ENCODE measurements around the gene SLC9A9. TPM values are rescaled to one million over a fixed set of nuclear protein-coding genes. Genes with fewer than 3 reads are reported as not detected.

The SLC9A9 gene
- total RNA-seq, 1 donor from 2014 or later: 14.6 TPM

DNA sequence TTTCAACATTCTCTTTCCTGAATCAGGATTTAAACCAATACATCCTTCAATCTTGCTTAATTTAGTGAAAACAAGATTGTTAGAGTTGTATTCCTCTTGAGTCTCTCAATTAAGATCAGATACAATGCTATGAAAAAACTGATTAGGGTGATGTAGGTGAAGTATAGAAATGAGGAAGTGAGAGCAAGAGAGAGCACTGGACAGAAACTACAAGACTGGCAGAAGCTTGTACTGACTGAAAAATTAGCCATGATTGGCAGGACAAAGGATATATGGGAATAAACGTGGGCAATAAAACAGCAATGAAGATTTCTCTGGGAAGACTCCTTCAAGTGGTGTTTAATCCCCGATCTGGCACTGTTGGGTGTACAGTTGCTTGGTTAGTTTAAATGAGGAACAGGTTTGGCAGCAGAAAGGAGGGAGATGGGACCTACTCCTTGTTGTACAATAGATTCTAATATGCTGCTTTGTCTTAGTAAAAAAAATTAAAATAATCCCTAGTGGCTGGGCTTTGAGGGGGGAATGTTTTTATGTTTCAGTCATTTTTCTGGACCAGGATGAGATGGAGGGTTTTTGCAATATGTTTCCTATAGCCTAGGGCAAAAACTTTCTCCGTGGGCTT, 252.7 kb downstream of the SLC9A9 start:
- ATAC-seq: no peak

DNA sequence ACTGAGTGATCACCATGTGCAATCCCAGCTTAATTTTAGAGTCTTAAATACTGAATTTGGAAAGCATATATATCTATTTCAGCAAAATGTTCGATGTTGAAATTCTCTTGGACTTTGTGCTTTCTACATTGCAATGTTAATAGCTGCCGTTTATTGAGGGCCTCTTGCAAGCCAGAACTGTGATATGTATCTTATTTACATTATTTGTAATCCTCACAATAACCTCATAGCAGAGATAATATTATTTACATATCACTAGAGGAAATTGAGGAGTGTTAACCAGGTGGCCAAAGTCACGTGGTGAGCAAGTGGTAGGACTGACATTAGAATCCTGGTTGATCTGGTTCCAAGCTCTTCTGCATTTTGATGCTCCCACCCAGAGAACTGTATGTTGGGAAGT, 254.1 kb downstream of the SLC9A9 start:
- no peak for ATAC-seq

DNA sequence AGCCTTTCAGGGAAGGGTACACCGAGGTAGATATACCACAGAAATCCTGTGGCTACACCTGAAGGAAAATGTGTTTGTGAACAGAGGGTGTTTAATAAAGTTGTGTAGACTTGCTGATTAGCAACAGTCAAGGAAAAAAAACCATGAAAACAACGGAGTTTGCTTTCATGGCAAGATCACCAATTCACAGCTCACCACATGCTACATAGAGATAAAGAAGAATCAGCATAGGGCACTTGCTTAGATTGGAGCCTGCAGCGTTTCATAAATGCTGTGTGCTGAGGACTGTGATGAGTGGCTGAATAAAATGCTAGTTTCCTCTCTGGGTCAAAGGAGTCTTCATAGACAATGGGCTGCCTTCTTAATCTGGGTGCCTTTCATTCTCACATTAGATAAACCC, 257.6 kb downstream of the SLC9A9 start:
- ATAC-seq: no peak

DNA sequence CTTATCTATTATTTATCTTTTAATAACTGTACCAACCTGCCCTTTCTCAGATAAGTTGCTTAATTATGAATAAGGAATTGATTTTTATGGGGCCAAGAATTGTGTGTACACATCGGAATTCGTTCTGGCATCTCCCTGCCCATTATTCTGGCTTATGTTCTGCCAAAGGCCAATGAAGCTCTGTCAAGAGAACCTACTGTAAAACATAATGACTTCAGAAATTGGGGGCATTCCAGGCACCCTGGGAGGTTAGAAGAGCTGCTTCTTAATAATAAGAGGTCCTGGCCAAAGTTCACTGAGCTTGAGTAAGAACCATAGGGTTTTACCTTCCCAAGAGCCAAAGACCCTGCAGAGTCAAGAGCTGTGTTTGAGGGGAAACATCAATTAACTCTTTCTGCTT, 261.7 kb downstream of the SLC9A9 start:
- ATAC-seq: no peak

DNA sequence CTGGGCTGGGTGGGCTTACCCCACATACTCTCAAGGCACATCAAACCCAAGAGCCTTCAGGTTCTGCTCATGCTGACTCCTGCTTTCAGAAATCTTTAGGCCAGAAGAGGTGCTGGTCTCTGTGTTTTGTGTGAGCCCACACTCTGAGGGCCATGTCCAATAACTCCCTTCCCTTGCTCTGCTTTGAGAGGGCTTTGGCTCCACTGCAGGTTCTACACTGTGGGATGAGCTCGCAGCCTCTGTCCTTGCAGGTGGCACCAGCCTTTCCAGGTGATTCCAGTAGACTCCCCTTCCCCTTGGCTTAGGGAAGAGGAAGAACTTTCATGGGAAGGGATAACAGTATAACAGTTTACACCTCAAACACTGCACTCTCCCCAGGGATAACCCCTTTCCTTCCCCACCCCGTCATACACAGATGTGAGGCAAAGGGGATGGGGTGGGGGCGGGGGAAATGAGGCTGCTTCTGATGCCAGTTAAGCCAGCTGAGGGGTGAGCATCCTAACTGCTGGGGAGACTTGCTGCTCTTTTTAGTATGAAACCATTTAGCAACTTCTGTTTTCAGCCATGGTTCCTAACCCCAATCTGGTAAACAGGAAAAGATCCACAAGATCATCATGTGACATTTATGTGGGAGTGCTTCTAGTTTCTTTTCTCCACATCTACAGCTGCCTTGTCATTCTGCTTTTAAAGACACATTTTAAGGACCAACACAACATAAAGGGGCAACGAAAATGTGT, 262.4 kb downstream of the SLC9A9 start:
- ATAC-seq: no peak

DNA sequence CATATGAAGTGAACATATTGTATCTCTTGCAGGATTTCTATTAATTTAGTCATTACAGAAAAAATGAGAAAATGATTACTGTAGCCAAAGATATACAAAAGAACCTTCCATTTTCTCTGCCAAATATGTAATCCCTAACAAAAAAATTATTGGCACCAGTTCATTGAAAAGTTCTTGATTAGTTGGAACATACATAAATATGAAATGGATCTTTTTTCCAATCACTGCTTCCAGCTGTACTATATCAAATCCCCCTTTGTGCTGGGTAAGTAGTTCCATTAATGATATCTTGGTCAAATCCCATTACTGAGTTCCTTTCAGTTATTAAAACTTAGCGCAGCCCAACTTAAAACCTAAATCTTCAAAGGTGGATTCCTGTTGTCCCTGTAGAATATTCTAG, 263.8 kb downstream of the SLC9A9 start:
- ATAC-seq: no peak

DNA sequence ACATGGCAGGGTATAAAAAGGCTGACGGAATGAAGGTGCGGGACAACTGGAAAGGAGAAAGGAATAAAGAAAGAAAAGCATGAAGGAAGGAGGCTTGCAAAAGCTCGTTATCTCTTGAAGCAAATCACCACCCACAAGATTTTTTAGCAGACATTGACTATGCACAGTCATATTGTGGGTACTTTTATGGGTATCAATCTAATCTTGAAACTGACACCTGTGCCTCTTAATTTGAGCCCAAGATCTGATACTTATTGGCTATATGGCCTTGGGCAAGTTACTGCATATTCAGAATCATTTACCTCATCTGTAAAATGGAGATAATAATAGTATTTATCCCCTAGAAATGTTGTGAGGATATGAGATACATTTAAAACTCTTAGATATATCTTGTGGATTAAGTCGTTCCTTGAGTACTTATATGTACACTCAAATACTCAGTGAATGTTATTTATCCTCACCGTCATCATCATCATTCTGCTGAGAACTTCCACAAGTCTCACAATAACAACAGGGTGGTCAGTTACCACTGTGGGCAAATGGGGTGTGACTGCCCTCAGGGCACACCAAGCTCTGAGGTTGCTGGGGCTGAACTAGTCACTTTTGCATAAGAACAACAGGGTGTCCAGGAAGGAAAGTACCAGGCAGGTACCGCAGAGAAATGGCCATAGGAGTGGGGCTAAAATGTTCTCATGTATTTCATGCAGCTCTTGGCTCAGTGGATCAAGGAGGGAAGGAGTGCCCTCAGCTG, 266.1 kb downstream of the SLC9A9 start:
- no peak for ATAC-seq

DNA sequence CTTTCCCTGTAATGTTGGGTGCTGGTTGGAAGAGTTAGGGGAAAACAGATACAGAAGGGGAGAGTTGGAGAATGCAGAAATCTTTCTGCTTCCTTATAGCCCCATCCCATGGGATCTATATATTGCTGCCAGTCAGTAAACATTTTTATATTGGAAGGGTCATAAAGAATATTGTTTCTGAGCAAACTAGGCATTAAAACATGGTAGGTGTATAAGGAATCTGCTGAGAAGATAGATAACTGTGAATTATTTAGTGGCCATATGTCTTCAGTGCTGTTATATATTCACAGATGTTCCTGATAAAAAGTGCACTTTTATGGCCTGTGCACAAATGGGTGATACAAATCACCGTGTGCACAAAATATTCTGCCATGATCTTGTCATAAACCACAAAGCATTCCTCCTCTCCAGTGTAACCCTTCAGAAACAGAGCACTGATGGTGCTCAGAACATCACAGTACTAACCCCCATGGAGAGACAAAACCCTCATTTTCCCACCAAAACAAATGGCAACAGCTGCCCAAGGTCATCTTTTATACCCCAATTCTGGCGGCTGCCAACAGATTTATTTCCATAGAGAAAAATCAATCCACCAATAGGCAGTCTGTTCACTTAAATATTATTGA, 269.3 kb downstream of the SLC9A9 start:
- no peak for ATAC-seq

DNA sequence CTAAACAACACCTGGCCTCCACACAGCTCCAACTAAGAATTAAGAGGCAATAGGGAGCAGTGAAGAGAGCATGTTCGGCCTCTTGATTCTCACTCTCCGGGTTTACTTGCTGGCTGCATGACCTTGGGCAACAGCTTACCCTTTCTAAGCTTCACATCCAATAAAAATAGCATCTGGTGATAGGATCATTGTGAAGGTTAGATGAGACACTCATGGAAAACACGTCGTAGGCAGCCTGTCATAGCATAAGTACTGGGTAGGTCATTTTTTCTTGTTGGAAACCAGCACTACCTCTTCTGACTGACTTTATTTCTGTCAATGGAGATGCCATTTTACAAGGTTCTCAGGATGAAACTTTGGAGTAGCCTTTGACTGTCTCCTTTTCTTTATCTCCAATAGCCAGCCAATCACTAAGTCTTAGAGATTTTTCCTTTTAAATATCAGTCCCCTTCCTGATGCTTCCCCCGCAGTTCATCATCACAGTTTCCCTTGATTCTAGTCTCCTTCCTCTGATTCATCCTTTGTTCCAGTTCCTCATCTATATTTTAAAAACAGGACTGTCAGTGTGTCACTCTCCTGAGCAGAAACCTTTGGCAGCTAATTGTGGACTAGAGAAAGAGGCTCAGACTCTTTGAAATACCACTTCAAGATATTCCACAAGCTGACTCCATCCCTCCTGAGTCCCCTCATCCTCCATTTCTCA, 271.5 kb downstream of the SLC9A9 start:
- no peak for ATAC-seq

DNA sequence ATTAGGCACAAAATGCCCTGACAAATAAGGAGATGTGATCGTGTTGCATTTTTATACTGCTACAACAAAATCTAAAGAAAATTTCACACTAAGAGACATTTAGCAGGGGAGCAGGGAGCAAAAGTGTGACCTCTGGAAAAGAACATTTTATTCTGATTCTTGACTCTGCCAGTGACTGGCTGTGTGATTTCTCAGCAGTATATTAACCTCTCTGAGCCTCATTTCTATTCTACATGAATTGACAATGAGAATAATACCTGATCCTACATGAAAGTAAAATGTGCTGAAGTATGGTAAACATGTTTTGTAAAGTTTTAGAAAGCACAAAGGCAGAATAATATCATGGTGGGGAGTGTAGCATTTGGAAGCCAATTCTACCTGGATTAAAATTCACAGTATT, 273.3 kb downstream of the SLC9A9 start:
- no peak for ATAC-seq

DNA sequence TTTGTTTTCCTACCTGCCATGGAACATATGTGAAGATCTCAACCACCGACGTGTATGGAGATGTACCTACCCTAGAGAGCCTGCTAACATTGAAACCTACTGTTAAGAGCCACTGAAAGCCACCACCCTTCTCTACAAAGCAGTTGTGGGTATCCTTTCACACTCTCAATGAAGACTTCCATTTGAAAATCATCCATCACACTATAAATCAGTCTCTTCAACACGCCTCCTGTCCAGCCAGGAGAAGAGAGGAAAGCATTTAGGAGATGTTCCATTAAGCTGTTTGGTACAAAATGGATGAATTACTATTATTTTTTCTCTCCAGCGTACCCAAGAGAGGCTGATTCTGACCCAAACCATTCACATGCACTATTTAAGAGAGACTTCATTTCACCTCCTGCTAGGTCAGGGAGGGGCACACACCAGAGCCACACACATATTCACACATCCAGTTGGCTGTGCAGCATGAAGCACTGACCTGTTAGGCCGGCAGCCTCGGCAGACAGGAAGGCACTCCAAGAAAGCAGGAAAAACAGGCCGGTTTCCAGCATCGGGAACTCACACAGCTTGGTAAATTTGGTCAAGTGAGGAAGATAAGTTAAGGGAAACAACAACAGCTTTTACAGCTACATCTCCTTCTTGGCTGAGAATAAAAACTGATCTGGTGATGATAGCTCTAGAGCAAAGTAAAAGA, 274.5 kb downstream of the SLC9A9 start:
- no peak for ATAC-seq

DNA sequence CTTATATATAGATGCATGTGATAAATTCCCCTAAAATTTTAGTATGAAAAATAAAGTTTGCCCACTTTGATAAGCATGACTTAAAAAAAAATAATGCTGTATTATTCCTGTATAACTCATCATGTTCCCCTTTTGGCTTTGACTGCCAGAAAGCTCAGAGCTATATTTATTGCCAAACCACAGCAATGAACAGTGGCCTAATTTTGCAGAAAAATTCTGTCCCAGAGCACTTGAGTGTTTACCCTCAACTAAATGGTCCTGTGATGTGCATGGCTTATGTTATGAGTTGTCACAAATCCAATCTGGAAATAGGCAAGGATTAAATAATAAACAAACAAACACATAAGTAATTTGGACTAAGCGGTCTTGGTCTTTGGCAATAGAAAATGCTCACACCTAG, 276.7 kb downstream of the SLC9A9 start:
- ATAC-seq: no peak

DNA sequence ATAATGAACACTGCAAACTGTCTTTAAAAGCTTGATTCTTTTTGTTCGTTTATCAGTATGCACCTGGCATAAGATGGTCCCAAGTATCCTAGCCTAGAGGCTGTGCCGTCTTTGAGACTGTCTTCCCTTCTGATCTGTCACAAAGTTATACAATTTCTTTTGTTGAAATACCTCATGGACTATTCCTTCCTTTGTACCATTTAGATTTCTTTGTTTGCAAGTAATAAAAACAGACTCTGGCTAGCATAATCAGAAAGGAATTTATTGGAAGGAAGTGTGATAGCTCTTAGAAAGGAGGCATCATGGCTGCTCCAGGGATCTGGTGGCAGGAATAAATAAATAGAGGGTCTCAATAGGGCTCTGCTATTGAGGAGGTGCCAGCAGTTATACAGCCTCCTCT, 280.4 kb downstream of the SLC9A9 start:
- ATAC-seq: no peak

DNA sequence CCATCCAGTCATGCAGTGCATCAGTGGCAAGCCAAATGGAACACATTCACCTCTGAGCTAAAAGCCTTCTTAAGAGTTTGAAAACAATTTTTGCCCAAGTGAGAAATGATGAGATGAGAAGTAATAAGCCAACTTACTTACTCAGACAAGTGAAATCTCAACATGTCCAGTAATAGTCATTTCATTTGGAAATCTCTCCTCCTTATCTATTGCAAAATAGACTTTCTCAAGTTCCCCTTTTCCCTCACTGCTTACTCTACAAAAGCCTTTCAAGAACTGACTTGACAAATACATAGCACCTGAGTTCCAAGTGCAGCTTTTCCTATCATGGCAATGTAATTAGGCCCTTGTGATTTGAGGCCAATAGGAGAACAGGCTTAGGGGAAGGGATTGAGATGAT, 282.3 kb downstream of the SLC9A9 start:
- no peak for ATAC-seq

DNA sequence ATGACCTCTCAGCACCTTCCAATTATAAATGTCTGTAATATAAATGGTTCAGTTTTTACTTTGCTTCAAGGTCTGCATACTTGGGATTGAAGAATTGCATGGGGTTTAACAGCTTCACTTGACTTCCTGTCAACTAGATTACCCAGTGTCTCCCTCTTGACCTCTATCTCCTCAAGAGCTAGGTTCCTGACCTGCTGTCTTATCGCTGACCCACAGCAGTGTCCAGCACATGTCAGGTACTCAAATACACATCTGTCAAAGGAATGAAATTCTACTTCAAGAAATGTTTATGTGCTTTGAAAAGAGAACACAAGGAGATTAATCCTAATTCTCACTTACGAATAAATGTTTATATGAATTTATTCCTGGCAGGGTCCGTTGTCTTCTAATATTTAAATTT, 284.5 kb downstream of the SLC9A9 start:
- ATAC-seq: no peak

DNA sequence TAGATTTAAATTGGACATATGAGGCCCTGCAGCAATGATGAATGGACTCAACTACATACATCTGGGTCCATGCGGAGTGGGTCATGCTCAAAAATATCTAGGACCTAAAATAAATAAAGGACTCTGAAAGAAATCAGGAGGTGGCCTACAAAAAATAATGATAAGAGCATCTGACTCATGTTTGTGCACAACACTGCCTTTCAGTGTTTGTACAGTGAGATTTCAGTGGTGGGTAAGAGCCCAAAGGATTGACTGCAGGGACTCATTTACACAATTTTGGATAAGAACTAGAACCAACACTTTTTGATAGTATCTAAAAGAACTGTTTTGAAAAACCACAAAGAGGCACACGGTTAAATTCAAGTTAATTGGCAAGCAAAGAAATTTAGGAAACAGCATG, 285.5 kb downstream of the SLC9A9 start:
- ATAC-seq: no peak

DNA sequence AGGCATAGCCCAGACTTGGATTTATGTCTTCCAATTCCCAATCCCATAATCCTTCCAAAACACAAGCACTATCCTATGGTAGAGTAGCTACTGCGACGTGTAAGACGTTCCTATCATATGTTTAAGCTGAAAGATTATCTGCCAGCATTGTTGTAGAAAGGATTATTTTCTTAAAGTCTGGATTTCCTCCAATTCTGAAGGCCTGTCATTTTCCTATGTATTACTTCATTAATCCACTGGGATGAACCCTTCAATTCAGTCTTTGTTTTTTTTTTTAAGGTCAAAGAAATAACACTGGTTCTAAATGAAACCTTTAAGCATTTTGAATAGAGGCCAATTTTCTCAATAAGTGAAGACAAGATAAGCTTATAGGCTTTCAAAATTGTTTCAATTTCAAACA, 289.0 kb downstream of the SLC9A9 start:
- ATAC-seq: no peak

DNA sequence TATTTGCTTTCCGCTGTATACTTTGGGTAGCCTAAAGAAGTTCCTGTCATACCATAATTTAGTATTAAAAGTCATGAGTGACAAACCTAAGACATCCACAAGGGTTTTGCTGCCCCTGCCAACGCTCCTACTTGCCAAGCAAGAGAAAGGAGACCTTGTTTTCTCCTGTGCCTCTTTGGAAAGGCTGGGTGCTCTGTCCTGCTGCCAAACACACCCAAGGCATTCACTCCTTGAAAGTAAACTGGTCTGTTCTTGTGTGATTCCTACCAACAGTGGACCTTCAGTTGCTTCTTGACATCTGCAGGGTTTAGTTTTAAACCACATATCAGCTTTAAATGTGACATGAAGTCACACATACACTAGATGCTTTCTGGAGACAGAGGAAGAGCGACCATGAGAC, 295.4 kb downstream of the SLC9A9 start:
- no peak for ATAC-seq

DNA sequence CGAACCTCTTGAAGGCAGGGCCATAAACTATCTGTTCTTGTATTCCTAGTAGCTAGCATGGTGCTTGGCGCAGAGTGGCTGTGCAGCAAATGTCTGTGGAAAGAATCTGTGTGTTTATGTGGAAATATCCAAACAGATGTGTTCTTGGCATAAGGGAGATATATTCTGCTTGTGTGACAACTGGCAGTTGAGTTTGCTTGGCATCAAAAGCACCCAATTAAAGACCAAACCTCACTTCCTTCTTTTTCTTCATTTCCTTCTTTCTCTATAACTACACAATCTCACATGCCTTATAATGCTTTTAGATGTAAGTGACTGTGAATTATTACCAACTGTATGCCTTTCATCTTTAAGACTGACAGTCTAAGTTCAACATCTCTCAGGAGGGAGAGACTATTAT, 296.5 kb downstream of the SLC9A9 start:
- no peak for ATAC-seq

DNA sequence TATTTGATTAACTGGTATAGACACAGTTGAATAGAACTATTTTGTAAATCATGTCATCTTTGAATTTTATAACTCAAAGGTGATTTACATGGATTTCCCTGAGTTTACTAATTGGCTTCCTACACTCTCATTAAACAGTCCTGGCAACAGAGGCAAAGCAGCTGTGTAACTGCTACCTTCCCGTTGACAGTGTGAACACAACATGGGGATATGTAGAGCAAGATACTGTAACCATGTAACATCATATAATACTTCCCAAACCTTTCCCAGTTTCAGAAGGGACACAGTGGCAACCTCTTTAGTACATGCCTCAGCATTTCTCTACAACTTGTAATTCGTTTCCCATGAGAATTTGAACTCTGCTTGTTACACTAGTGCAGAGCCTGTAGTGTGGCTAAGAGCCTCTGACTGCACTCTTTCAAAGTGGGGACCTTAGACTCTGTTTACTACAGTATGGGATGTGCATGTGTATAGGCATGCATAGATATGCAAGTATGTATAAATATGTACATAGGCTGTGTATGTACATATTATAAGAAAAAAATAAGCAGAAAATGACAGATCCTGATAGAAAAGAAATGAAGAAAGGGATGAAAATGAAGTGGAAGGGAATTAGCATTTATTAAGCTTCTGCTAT, 299.3 kb downstream of the SLC9A9 start:
- no peak for ATAC-seq

DNA sequence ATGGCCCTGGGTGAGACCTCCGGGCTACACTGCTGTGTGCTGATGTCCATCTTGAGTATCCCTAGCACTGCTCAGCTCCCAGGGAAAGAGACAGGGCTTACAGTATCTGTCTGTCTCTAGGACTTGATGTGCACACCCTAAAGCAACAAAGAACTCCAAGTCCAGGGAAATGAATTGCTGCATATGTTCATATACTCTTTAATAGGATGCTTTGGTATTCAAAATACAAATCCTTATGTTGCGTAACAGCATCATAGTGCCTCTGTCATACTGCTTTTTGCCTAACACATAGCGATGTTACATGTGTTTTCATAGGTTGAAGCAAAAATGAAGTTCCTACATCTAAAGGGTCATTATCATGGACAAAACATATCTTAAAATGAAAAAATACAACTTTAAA, 299.9 kb downstream of the SLC9A9 start:
- no peak for ATAC-seq

DNA sequence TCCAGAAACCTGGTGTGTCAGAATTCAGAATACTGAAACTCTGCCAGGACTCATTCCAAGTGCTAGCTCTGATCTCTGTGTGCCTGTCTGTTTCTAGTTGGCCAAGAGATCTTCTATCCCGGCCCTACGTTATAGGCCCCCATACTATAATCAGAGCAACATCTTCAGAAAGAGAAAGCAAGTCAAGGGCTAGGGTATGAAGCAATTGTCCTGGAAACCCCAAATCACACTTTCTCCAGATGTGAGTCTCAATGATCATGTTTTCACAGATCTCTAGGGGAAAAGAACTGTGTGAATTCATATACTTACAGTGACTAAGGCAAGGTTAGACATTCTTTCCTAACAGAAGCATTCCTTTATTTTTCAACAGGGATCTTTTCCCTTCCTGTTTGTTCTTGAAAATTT, 309.7 kb downstream of the SLC9A9 start:
- no peak for ATAC-seq
